ENCODE measurements around the gene PSMD13.

- TF ChIP-seq CTCF (conservative IDR thresholded peaks at IDR 0.05) (no peak), ZFX (IDR thresholded peaks at IDR 0.05) (no peak)
These were observed 12.4 kb upstream of the PSMD13 start for GRCh38 chr11:224424-224823.

All from C4-2B (cell line).